NCI-H524 treated with DMSO at 0.1 percent for 48 hours (cell line): ENCODE results near the gene C8A.

Source experiments
- DNase-seq: peaks from one replicate; lab custom pipeline; 2025; lab: John Stamatoyannopoulos, UW

C8A gene

GRCh38 chr1:56890229-56890628 lies 35.6 kb downstream of the C8A start:
- no peak for DNase-seq

- no peak for DNase-seq
Measured at GRCh38 chr1:56894014-56894413, 39.4 kb downstream of the C8A start.

GRCh38 chr1:56897150-56898004 lies 42.8 kb downstream of the C8A start:
- no peak for DNase-seq

- DNase-seq = no peak
Measured at GRCh38 chr1:56898005-56898373, 43.4 kb downstream of the C8A start.

- no peak for DNase-seq
Measured at GRCh38 chr1:56898879-56899278, 44.3 kb downstream of the C8A start.

- DNase-seq = no peak
Measured at GRCh38 chr1:56901716-56902115, 47.1 kb downstream of the C8A start.

- DNase-seq = no peak
Measured at GRCh38 chr1:56903778-56904177, 49.2 kb downstream of the C8A start.

- no peak for DNase-seq
Measured at GRCh38 chr1:56904663-56905397, 50.2 kb downstream of the C8A start.

GRCh38 chr1:56905667-56906066 lies 51.1 kb downstream of the C8A start:
- DNase-seq = no peak

GRCh38 chr1:56908619-56909221 lies 54.1 kb downstream of the C8A start:
- no peak for DNase-seq

- no peak for DNase-seq
Measured at GRCh38 chr1:56910441-56910985, 55.9 kb downstream of the C8A start.

GRCh38 chr1:56911098-56911938 lies 56.7 kb downstream of the C8A start:
- DNase-seq = no peak

- DNase-seq = no peak
Measured at GRCh38 chr1:56912325-56912724, 57.7 kb downstream of the C8A start.

- DNase-seq = peak; percentile 50
Measured at GRCh38 chr1:56915960-56916359, 61.4 kb downstream of the C8A start.

- DNase-seq = no peak
Measured at GRCh38 chr1:56916630-56917029, 62.0 kb downstream of the C8A start.

GRCh38 chr1:56917356-56917755 lies 62.8 kb downstream of the C8A start:
- DNase-seq = no peak

GRCh38 chr1:56920591-56921001 lies 66.0 kb downstream of the C8A start:
- DNase-seq = no peak

- DNase-seq = no peak
Measured at GRCh38 chr1:56921479-56921878, 66.9 kb downstream of the C8A start.

GRCh38 chr1:56922070-56922469 lies 67.5 kb downstream of the C8A start:
- no peak for DNase-seq

- DNase-seq = no peak
Measured at GRCh38 chr1:56922507-56922906, 67.9 kb downstream of the C8A start.

- no peak for DNase-seq
Measured at GRCh38 chr1:56923201-56923600, 68.6 kb downstream of the C8A start.

- no peak for DNase-seq
Measured at GRCh38 chr1:56924116-56924515, 69.5 kb downstream of the C8A start.
